Measurements from ENCODE around the gene FMNL2.
"Not testable (repeated sequence)": the region's sequence is repeated elsewhere in the genome, so short reads cannot be mapped to it uniquely, and the experiment has no call there.

FMNL2 gene

GRCh38 chr2:152468899-152469692 lies 134.1 kb downstream of the FMNL2 start:
- DNase-seq (ENCODE audit: low spot score), result no peak

- no peak for DNase-seq (ENCODE audit: low spot score)
These were observed 136.2 kb downstream of the FMNL2 start for GRCh38 chr2:152470861-152471854.

GRCh38 chr2:152472481-152472887 lies 137.5 kb downstream of the FMNL2 start:
- DNase-seq (ENCODE audit: low spot score), result no peak

GRCh38 chr2:152473151-152473857 lies 138.3 kb downstream of the FMNL2 start:
- no peak for DNase-seq (ENCODE audit: low spot score)

GRCh38 chr2:152474523-152474922 lies 139.5 kb downstream of the FMNL2 start:
- DNase-seq (ENCODE audit: low spot score), result not testable (repeated sequence)

GRCh38 chr2:152475982-152476381 lies 141.0 kb downstream of the FMNL2 start:
- no peak for DNase-seq (ENCODE audit: low spot score)

GRCh38 chr2:152477347-152478092 lies 142.5 kb downstream of the FMNL2 start:
- DNase-seq (ENCODE audit: low spot score), result no peak

- DNase-seq (ENCODE audit: low spot score), result no peak
These were observed 144.3 kb downstream of the FMNL2 start for GRCh38 chr2:152479282-152479681.

GRCh38 chr2:152480821-152481399 lies 145.9 kb downstream of the FMNL2 start:
- no peak for DNase-seq (ENCODE audit: low spot score)

- DNase-seq (ENCODE audit: low spot score), result peak; percentile 20
These were observed 147.1 kb downstream of the FMNL2 start for GRCh38 chr2:152481881-152482583.

- DNase-seq (ENCODE audit: low spot score), result no peak
These were observed 148.5 kb downstream of the FMNL2 start for GRCh38 chr2:152483276-152484063.

GRCh38 chr2:152485954-152486736 lies 151.2 kb downstream of the FMNL2 start:
- no peak for DNase-seq (ENCODE audit: low spot score)

GRCh38 chr2:152486737-152487400 lies 151.9 kb downstream of the FMNL2 start:
- DNase-seq (ENCODE audit: low spot score), result no peak

- no peak for DNase-seq (ENCODE audit: low spot score)
These were observed 153.1 kb downstream of the FMNL2 start for GRCh38 chr2:152488075-152488474.

GRCh38 chr2:152489364-152489763 lies 154.4 kb downstream of the FMNL2 start:
- no peak for DNase-seq (ENCODE audit: low spot score)

GRCh38 chr2:152490686-152491455 lies 155.9 kb downstream of the FMNL2 start:
- no peak for DNase-seq (ENCODE audit: low spot score)

GRCh38 chr2:152492131-152492530 lies 157.2 kb downstream of the FMNL2 start:
- no peak for DNase-seq (ENCODE audit: low spot score)

Data from RKO (cell line).